HCT116 (cell line): ENCODE results near the gene BBS10. TPM values are rescaled to one million over a fixed set of nuclear protein-coding genes. Genes with fewer than 3 reads are reported as not detected.

Experiments used
- ATAC-seq: fragments of 200-7000 bp; cut with Tn5 transposase; 2 replicates; pipeline ENCODE4 v1.9.1; 2020; ENCODE audit warnings: mild to moderate bottlenecking, moderate library complexity
- BruUV-seq: library from RNA; stranded (reverse); fragments of 400-500 nt; replicated peaks from 2 replicates; lab custom pipeline; 2021; lab: Mats Ljungman, UMichigan
- CTCF ChIA-PET: fragments of 300-600 bp; sonication (Branson Sonifier 250); formaldehyde crosslinking; loops from one replicate; lab custom pipeline; 2021; ENCODE audit warnings: antibody characterized with exemption; lab: Charles Lee
- POLR2A ChIA-PET: fragments of 300-600, 350-600 bp; sonication (Branson Sonifier 250); formaldehyde crosslinking; loops from one replicate; lab custom pipeline; 2021; ENCODE audit warnings: antibody characterized with exemption; lab: Charles Lee
- RAD21 ChIA-PET, 2 experiments: fragments of 300-600 bp; sonication (Branson Sonifier 250); formaldehyde crosslinking; loops; one replicate each; lab custom pipeline; 2023; ENCODE audit warnings: low total read pairs in 2 of 2; ENCODE audit not compliant: uncharacterized antibody in 2 of 2, unreplicated experiment in 2 of 2, low non-redundant PET in 1 of 2; lab: Charles Lee
- DNase-seq: peaks from one replicate; pipeline ENCODE4 v3.0.0-alpha.2; 2010; ENCODE audit warnings: low read depth, low spot score
- H2AFZ ChIP-seq: fragments of 200-600 bp; shearing (Covaris generic), sonication (generic); 2 replicates; pipeline ENCODE4 v1.6.1; 2017; ENCODE audit warnings: low read depth, mixed run types, mixed read lengths, antibody characterized with exemption, low read length; ENCODE audit not compliant: poor library complexity, severe bottlenecking
- H3K27ac ChIP-seq: 2 replicates; pipeline ENCODE4 v1.5.1; 2012; ENCODE audit warnings: low read depth, low read length
- H3K27me3 ChIP-seq: fragments of 200-600 bp; sonication (generic); 2 replicates; pipeline ENCODE4 v1.6.1; 2016; ENCODE audit warnings: mixed run types, low read length, mixed read lengths; ENCODE audit not compliant: insufficient read depth
- H3K36me3 ChIP-seq, 2 experiments: fragments of 200-500 bp in 1 of 2; fragments of 200-600 bp in 1 of 2; sonication (Bioruptor generic) in 1 of 2; sonication (generic) in 1 of 2; 2 replicates each; pipeline versions ENCODE4 v1.5.1 to v1.6.1; 2014 to 2016; ENCODE audit warnings: low read length in 2 of 2, inconsistent platforms in 1 of 2, mixed read lengths in 1 of 2, mixed run types in 1 of 2; ENCODE audit not compliant: insufficient read depth in 2 of 2, control insufficient read depth in 1 of 2
- H3K4me1 ChIP-seq, 2 experiments: fragments of 200-600 bp in 1 of 2; sonication (generic) in 1 of 2; 2 replicates each; pipeline versions ENCODE4 v1.5.1 to v1.6.1; 2012 to 2017; ENCODE audit warnings: low read length in 2 of 2, inconsistent platforms in 1 of 2, mild to moderate bottlenecking in 1 of 2, mixed read lengths in 1 of 2, mixed run types in 1 of 2, moderate library complexity in 1 of 2; ENCODE audit not compliant: insufficient read depth in 2 of 2, control insufficient read depth in 1 of 2
- H3K4me2 ChIP-seq: fragments of 200-600 bp; sonication (generic); 2 replicates; pipeline ENCODE4 v1.6.1; 2017; ENCODE audit warnings: mixed run types, low read length, mixed read lengths
- H3K4me3 ChIP-seq, 2 experiments: fragments of 200-600 bp in 1 of 2; sonication (generic) in 1 of 2; replicated peaks in 1 of 2; 2 replicates each; pipeline ENCODE4 v1.5.1; 2011 to 2016; ENCODE audit warnings: low read length in 2 of 2, control low read depth in 1 of 2, low read depth in 1 of 2, mild to moderate bottlenecking in 1 of 2, mixed read lengths in 1 of 2, mixed run types in 1 of 2
- H3K79me2 ChIP-seq: fragments of 200-600 bp; sonication (generic); 2 replicates; pipeline ENCODE4 v1.6.1; 2017; ENCODE audit warnings: mild to moderate bottlenecking, mixed run types, low read length, moderate library complexity, mixed read lengths; ENCODE audit not compliant: insufficient read depth
- H3K9ac ChIP-seq: fragments of 200-600 bp; sonication (generic); 2 replicates; pipeline ENCODE4 v1.6.1; 2016; ENCODE audit warnings: low read length, mixed read lengths
- H3K9me2 ChIP-seq: fragments of 200-600 bp; sonication (generic), shearing (Covaris generic); 2 replicates; pipeline ENCODE4 v1.6.1; 2017; ENCODE audit warnings: mixed run types, mild to moderate bottlenecking, moderate library complexity; ENCODE audit not compliant: insufficient read depth
- H3K9me3 ChIP-seq, 2 experiments: fragments of 200-500 bp in 1 of 2; fragments of 200-600 bp in 1 of 2; sonication (Bioruptor generic) in 1 of 2; sonication (generic) in 1 of 2; 2 replicates each; pipeline ENCODE4 v1.6.1; 2014 to 2017; ENCODE audit warnings: low read length in 2 of 2, mixed read lengths in 2 of 2, inconsistent platforms in 1 of 2, low read depth in 1 of 2, mild to moderate bottlenecking in 1 of 2, mixed run types in 1 of 2, moderate library complexity in 1 of 2; ENCODE audit not compliant: control insufficient read depth in 1 of 2, insufficient read depth in 1 of 2
- H4K20me1 ChIP-seq: fragments of 200-600 bp; sonication (generic), shearing (Covaris generic); 2 replicates; pipeline ENCODE4 v1.6.1; 2017; ENCODE audit warnings: mixed run types, mild to moderate bottlenecking, moderate library complexity; ENCODE audit not compliant: insufficient read depth
- CEBPB ChIP-seq: IDR thresholded peaks from 2 replicates; pipeline ENCODE4 v1.6.1; 2012; ENCODE audit warnings: low read depth
- EZH2phosphoT487 ChIP-seq: fragments of 200-600 bp; IDR thresholded peaks from 2 replicates; pipeline ENCODE4 v1.6.1; 2018; ENCODE audit warnings: antibody characterized with exemption, borderline replicate concordance
- SIN3A ChIP-seq: IDR thresholded peaks from 2 replicates; pipeline ENCODE4 v1.6.1; 2012; ENCODE audit warnings: low read depth
- SRF ChIP-seq: IDR thresholded peaks from 2 replicates; pipeline ENCODE4 v1.6.1; 2012; ENCODE audit warnings: low read depth
- ZFX ChIP-seq: fragments of 450-650 bp; IDR thresholded peaks from 2 replicates; pipeline ENCODE4 v1.6.1; 2017
- intact Hi-C: fragments of 100-400 bp; cut with micrococcal nuclease; formaldehyde crosslinking; loops from 2 replicates; pipeline ENCODE4 v1.10.0; 2022
- total RNA-seq: library from RNA; stranded (reverse); gene quantifications from one replicate; pipeline ENCODE4 v1.2.1, GENCODE V29; 2021; ENCODE audit not compliant: unreplicated experiment
- TF ChIP-seq, protein P1 (sequence below): IDR thresholded peaks from 2 replicates; pipeline ENCODE4 v1.6.1; 2011; ENCODE audit warnings: mild to moderate bottlenecking, low read length, moderate library complexity; ENCODE audit not compliant: insufficient replicate concordance; ENCODE audit errors: extremely low read depth

BBS10 gene
- total RNA-seq, 1 experiment from 2014 or later, result 27.1 TPM

DNA sequence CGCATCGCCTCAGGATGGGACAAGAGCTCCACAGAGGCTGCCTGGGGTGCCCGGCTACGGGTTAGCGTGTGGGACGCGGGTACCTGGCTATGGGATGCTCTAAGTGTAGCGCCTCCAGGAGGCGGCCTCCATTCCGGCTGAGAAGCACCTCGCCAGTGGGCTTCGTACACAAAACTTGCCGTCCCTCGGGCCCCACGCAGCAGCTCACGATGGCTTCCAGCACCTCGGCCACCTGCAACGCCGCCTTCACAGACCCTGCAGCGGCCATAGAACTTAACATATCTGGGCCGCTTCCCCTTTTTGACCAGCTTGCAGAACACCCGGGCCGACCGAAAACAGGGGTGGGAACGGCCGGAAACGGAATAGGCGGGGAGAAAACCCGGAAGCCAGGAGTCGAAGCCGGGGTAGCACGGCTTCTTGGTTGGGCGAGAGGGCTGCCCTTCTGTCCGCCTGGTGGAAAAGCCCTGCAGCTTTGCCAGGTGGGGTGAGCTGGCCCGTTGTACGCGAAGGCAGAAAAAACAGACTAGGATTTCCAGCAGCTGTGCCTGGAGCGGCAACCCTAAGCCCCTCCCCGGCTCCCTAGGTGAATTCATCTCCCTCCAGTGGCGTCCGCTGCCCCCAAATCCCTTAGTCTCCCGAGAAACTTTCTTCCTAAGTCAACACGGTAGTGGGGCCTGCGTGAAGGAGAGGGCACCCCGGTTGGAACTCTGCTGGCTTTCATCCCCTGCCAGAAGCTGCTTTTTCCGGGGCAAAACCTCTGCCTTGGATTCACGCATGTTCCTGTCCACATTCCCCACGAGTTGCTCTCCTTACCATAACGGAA is at the start of gene BBS10 (continued):
- TF ChIP-seq, protein P1, sequence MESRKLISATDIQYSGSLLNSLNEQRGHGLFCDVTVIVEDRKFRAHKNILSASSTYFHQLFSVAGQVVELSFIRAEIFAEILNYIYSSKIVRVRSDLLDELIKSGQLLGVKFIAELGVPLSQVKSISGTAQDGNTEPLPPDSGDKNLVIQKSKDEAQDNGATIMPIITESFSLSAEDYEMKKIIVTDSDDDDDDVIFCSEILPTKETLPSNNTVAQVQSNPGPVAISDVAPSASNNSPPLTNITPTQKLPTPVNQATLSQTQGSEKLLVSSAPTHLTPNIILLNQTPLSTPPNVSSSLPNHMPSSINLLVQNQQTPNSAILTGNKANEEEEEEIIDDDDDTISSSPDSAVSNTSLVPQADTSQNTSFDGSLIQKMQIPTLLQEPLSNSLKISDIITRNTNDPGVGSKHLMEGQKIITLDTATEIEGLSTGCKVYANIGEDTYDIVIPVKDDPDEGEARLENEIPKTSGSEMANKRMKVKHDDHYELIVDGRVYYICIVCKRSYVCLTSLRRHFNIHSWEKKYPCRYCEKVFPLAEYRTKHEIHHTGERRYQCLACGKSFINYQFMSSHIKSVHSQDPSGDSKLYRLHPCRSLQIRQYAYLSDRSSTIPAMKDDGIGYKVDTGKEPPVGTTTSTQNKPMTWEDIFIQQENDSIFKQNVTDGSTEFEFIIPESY, result no peak
- TF ChIP-seq CEBPB (no peak), EZH2phosphoT487 (no peak), SIN3A (peak; percentile 69)
- TF ChIP-seq, all 23 proteins: peak for 10

DNA sequence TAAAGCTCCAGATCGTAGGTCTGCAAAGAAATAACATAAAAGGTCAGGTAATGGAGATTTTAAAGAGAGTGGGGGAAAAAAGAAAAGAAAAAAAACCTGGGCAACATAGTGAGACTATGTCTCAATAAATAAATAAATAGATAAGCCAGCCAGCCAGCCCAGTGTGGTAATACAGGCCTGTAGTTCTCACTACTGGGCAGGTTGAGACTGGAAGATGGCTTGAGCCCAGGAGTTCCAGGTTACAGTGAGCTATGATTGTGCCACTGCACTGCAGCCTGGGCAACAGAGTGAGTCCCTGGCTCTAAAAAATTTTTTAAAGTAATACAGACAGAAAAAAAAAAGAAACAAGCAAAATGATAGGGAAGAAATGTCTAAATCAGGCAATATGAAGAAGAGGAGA is 43.2 kb upstream of the BBS10 start:
- TF ChIP-seq ZFX (no peak), SRF (no peak)
- H3K4me2 ChIP-seq, result no peak overlapping the region
- ChIA-PET RAD21 (no interaction called here), POLR2A (no interaction called here), CTCF (no interaction called here)
- no peaks in the 10 kb centered on the region for H3K9me3 ChIP-seq
- no peaks in the 10 kb centered on the region for H3K79me2 ChIP-seq
- no peak overlapping the region for H3K9ac ChIP-seq
- no peaks in the 10 kb centered on the region for H3K27me3 ChIP-seq
- intact Hi-C loops, result no loop called here
- H3K27ac ChIP-seq, result no peak overlapping the region
- H3K36me3 ChIP-seq, result peaks cover 7 to 16% of the 10 kb centered on the region in 2 experiments; a peak in 2 of 4 replicates
- no peak overlapping the region for H3K4me3 ChIP-seq
- H3K9me2 ChIP-seq, result no peaks in the 10 kb centered on the region
- no peaks in the 10 kb centered on the region for H3K4me1 ChIP-seq
- DNase-seq (no peak), ATAC-seq (no peak)
- no TSS peak for BruUV-seq
- H2AFZ ChIP-seq, result no peak overlapping the region
- no peaks in the 10 kb centered on the region for H4K20me1 ChIP-seq
